Vagina (tissue), 2 donors: Measurements from ENCODE around the gene GTF3C4.

ENCODE experiments used
- CTCF ChIP-seq, 3 experiments: fragments of 450-650 bp in 2 of 3; fragments of 200-600 bp in 1 of 3; sonication (generic) in 1 of 3; IDR thresholded peaks; one replicate each; pipeline ENCODE4 v1.5.1; 2017 to 2019; ENCODE audit warnings: antibody characterized with exemption in 3 of 3, mild to moderate bottlenecking in 2 of 3, moderate library complexity in 2 of 3
- POLR2A ChIP-seq, 2 donors: fragments of 450-650 bp; IDR thresholded peaks; one replicate each; pipeline ENCODE4 v1.6.1; 2017; ENCODE audit warnings: antibody characterized with exemption in 2 of 2, mild to moderate bottlenecking in 2 of 2, moderate library complexity in 2 of 2
- POLR2AphosphoS5 ChIP-seq, 2 donors: sonication (generic); formaldehyde crosslinking; IDR thresholded peaks; one replicate each; pipeline ENCODE4 v1.9.0; 2017; ENCODE audit warnings: antibody characterized with exemption in 2 of 2, mild to moderate bottlenecking in 2 of 2, low read depth in 1 of 2; ENCODE audit not compliant: insufficient read depth in 1 of 2

GRCh38 chr9:132703336-132703735 is 33.1 kb downstream of the GTF3C4 start:
- TF ChIP-seq CTCF (IDR thresholded peaks at IDR 0.05) (no peak), POLR2A (IDR thresholded peaks at IDR 0.05) (no peak), POLR2AphosphoS5 (IDR thresholded peaks at IDR 0.05; ENCODE audit: insufficient read depth in 1 of 2, low read depth in 1 of 2) (no peak)
